CD4-positive, alpha-beta T cell treated with Interleukin-17A for 1 hour (primary cell): ENCODE data around the gene PDP2.

Source experiments
- DNase-seq: peaks from one replicate; pipeline ENCODE4 v3.0.0-alpha.2; 2020

The PDP2 gene

DNA sequence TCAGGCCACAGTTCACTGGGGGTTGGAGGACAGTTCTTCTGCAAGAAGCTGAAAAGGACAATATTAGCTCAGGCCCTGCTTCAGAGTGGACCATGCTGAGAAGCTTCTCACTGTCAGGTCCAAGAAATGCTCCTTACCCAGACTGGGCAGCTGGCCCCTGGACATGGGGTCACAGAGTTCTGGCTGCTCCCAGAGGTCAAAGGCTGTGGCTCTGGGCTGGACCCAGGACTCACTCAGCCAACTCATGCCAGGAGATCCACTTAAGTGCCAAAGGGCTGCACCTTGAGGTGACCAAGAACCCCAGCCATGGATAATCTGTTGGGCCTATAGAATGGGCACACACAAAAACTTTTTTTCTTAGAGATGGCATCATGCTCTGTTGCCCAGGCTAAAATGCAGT, 59.1 kb downstream of the PDP2 start:
- no peak for DNase-seq

DNA sequence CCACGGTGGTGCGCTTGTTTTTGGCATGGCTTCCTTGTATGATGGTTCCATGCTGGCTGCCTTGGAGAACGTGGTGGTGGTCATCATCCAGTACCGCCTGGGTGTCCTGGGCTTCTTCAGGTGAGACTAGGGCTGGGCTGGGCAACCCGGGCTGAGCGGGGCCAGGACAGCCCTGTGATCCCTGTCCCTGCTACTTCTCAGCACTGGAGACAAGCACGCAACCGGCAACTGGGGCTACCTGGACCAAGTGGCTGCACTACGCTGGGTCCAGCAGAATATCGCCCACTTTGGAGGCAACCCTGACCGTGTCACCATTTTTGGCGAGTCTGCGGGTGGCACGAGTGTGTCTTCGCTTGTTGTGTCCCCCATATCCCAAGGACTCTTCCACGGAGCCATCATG, 59.9 kb downstream of the PDP2 start:
- no peak for DNase-seq
